Measurements from ENCODE around the gene LILRA6.
"Not testable (repeated sequence)": the region's sequence is repeated elsewhere in the genome, so short reads cannot be mapped to it uniquely, and the experiment has no call there.

Gene LILRA6

GRCh38 chr19:54218960-54219661, 23.5 kb downstream of the LILRA6 start:
- no peak overlapping the region for H3K4me3 ChIP-seq (ENCODE audit: low read length)
- H3K4me2 ChIP-seq (ENCODE audit: low read length) = no peak overlapping the region
- TF ChIP-seq, protein P1, sequence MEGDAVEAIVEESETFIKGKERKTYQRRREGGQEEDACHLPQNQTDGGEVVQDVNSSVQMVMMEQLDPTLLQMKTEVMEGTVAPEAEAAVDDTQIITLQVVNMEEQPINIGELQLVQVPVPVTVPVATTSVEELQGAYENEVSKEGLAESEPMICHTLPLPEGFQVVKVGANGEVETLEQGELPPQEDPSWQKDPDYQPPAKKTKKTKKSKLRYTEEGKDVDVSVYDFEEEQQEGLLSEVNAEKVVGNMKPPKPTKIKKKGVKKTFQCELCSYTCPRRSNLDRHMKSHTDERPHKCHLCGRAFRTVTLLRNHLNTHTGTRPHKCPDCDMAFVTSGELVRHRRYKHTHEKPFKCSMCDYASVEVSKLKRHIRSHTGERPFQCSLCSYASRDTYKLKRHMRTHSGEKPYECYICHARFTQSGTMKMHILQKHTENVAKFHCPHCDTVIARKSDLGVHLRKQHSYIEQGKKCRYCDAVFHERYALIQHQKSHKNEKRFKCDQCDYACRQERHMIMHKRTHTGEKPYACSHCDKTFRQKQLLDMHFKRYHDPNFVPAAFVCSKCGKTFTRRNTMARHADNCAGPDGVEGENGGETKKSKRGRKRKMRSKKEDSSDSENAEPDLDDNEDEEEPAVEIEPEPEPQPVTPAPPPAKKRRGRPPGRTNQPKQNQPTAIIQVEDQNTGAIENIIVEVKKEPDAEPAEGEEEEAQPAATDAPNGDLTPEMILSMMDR (IDR thresholded peaks at IDR 0.05; ENCODE audit: low read depth, low read length) = no peak
- no peak for TF ChIP-seq EZH2phosphoT487 (IDR thresholded peaks at IDR 0.05; ENCODE audit: low read depth)
- H3K27me3 ChIP-seq (ENCODE audit: low read depth, low read length) = no peaks in the 10 kb centered on the region
- peaks cover 9% of the 10 kb centered on the region; the same call in 1 of the 2 replicates for H3K4me1 ChIP-seq (ENCODE audit: low read length)
- no peak overlapping the region for H3K27ac ChIP-seq (ENCODE audit: low read length)
- no peaks in the 10 kb centered on the region for H3K9me3 ChIP-seq (ENCODE audit: insufficient read depth, low read length)
- H4K20me1 ChIP-seq (ENCODE audit: insufficient read depth, low read length) = no peaks in the 10 kb centered on the region
- H2AFZ ChIP-seq (ENCODE audit: low read depth, low read length) = no peak overlapping the region
- no peak overlapping the region for H3K9ac ChIP-seq (ENCODE audit: low read length)
- no peaks in the 10 kb centered on the region for H3K79me2 ChIP-seq (ENCODE audit: low read length)
- peaks cover 3% of the 10 kb centered on the region for H3K36me3 ChIP-seq (replicated peaks; ENCODE audit: low read depth, low read length)

GRCh38 chr19:54218259-54218658, 24.3 kb downstream of the LILRA6 start:
- TF ChIP-seq, protein P1 (IDR thresholded peaks at IDR 0.05; ENCODE audit: low read depth, low read length) = no peak
- no peak for TF ChIP-seq EZH2phosphoT487 (IDR thresholded peaks at IDR 0.05; ENCODE audit: low read depth)
- Histone ChIP-seq H2AFZ (ENCODE audit: low read depth, low read length) (no peak overlapping the region), H3K36me3 (replicated peaks; ENCODE audit: low read depth, low read length) (peaks cover 4% of the 10 kb centered on the region), H3K4me3 (ENCODE audit: low read length) (no peak overlapping the region), H3K79me2 (ENCODE audit: low read length) (no peaks in the 10 kb centered on the region), H3K27ac (ENCODE audit: low read length) (no peak overlapping the region), H3K9ac (ENCODE audit: low read length) (no peak overlapping the region), H3K4me1 (ENCODE audit: low read length) (peaks cover 8% of the 10 kb centered on the region; the same call in 1 of the 2 replicates), H4K20me1 (ENCODE audit: insufficient read depth, low read length) (no peaks in the 10 kb centered on the region), H3K4me2 (ENCODE audit: low read length) (no peak overlapping the region), H3K9me3 (ENCODE audit: insufficient read depth, low read length) (no peaks in the 10 kb centered on the region), H3K27me3 (ENCODE audit: low read depth, low read length) (no peaks in the 10 kb centered on the region)

DNA sequence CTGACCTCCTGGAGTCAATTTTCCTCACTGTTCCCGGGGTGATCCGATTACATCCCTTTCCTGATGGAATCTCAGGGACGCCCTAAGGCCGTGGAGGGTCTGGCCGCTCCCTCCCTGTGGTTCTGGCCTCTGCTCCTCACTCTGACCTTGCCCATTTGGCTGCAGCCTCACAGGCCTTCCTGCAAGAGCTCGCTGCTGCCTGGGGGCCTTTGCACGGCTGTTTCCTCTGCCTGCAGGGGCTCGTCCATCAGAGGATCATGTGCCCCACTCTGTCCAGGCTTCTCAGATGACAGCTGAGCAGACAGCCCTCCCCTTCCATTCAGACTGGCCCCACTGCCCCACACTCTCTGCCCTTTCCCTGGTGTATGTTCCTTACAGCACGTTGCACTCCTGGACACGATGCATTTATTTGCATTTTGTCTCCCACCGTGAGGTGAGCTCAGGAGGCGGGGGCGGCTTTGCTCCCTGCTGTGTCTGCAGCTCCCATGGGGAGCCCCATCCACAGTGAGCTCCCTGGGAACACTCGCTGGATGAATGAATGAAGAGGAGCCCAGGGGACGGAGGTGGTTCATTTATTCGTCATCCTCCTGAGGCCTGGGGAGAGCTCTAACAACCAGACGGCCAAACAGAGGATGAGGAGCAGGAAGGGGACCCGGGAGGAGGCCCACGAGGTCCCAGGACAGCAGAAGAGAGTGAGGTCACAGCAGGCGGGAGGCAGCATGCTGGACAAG, 24.9 kb downstream of the LILRA6 start:
- H3K9me3 ChIP-seq (ENCODE audit: insufficient read depth, low read length); H3K36me3 ChIP-seq (replicated peaks; ENCODE audit: low read depth, low read length); H3K27me3 ChIP-seq (ENCODE audit: low read depth, low read length); H3K4me3 ChIP-seq (ENCODE audit: low read length); H3K4me2 ChIP-seq (ENCODE audit: low read length); H3K9ac ChIP-seq (ENCODE audit: low read length); H2AFZ ChIP-seq (ENCODE audit: low read depth, low read length); H3K79me2 ChIP-seq (ENCODE audit: low read length); H3K27ac ChIP-seq (ENCODE audit: low read length); H4K20me1 ChIP-seq (ENCODE audit: insufficient read depth, low read length); H3K4me1 ChIP-seq (ENCODE audit: low read length): not testable (repeated sequence)

DNA sequence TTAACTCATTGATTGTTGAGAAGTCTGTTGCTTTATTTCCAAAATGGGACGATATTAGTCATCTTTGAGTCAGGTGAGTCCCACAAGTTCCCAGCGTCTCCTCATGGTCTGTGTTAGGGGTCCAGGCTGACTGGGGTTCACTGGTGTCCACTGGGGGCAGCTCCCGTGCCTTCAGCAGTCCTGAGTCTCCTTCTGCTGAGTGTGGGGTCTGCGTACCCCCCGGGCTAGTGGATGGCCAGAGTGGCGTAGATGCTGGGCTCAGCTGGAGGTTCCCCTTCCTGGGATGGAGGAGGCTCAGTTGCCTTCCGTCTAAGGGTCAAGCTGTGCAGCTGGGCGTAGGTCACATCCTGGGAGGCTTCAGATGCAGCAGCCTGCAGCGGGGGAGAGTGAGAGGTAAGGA, 25.7 kb downstream of the LILRA6 start:
- no peak overlapping the region for H2AFZ ChIP-seq (ENCODE audit: low read depth, low read length)

GRCh38 chr19:54214734-54215133, 27.9 kb downstream of the LILRA6 start:
- not testable (repeated sequence) for H3K4me3 ChIP-seq (ENCODE audit: low read length); H3K4me1 ChIP-seq (ENCODE audit: low read length); H3K9ac ChIP-seq (ENCODE audit: low read length); H3K27ac ChIP-seq (ENCODE audit: low read length); H3K9me3 ChIP-seq (ENCODE audit: insufficient read depth, low read length); H3K4me2 ChIP-seq (ENCODE audit: low read length); H2AFZ ChIP-seq (ENCODE audit: low read depth, low read length); H3K27me3 ChIP-seq (ENCODE audit: low read depth, low read length); H3K79me2 ChIP-seq (ENCODE audit: low read length)
- H4K20me1 ChIP-seq (ENCODE audit: insufficient read depth, low read length) = peaks cover 15% of the 10 kb centered on the region
- H3K36me3 ChIP-seq (replicated peaks; ENCODE audit: low read depth, low read length) = peaks cover 21% of the 10 kb centered on the region

More for the DNA sequence above, 25.7 kb downstream of the LILRA6 start:
- no peak for TF ChIP-seq EZH2phosphoT487 (IDR thresholded peaks at IDR 0.05; ENCODE audit: low read depth)
- TF ChIP-seq, protein P1 (IDR thresholded peaks at IDR 0.05; ENCODE audit: low read depth, low read length) = no peak
- Histone ChIP-seq H3K27ac (ENCODE audit: low read length) (no peak overlapping the region), H4K20me1 (ENCODE audit: insufficient read depth, low read length) (no peaks in the 10 kb centered on the region), H3K27me3 (ENCODE audit: low read depth, low read length) (no peaks in the 10 kb centered on the region), H3K4me3 (ENCODE audit: low read length) (no peak overlapping the region), H3K9me3 (ENCODE audit: insufficient read depth, low read length) (no peaks in the 10 kb centered on the region), H3K36me3 (replicated peaks; ENCODE audit: low read depth, low read length) (peaks cover 8% of the 10 kb centered on the region), H3K4me2 (ENCODE audit: low read length) (no peak overlapping the region), H3K9ac (ENCODE audit: low read length) (no peak overlapping the region), H3K4me1 (ENCODE audit: low read length) (no peaks in the 10 kb centered on the region), H3K79me2 (ENCODE audit: low read length) (no peaks in the 10 kb centered on the region)

GRCh38 chr19:54214217-54214616, 28.4 kb downstream of the LILRA6 start:
- Histone ChIP-seq H4K20me1 (ENCODE audit: insufficient read depth, low read length) (peaks cover 20% of the 10 kb centered on the region), H3K36me3 (replicated peaks; ENCODE audit: low read depth, low read length) (peaks cover 24% of the 10 kb centered on the region)
- not testable (repeated sequence) for H3K4me3 ChIP-seq (ENCODE audit: low read length); H3K27ac ChIP-seq (ENCODE audit: low read length); H3K4me2 ChIP-seq (ENCODE audit: low read length); H2AFZ ChIP-seq (ENCODE audit: low read depth, low read length); H3K4me1 ChIP-seq (ENCODE audit: low read length); H3K9ac ChIP-seq (ENCODE audit: low read length); H3K9me3 ChIP-seq (ENCODE audit: insufficient read depth, low read length); H3K79me2 ChIP-seq (ENCODE audit: low read length); H3K27me3 ChIP-seq (ENCODE audit: low read depth, low read length)

Measured in OCI-LY3 (cell line).